Stimulated activated CD8-positive, alpha-beta memory T cell treated with anti-CD3 and anti-CD28 coated beads, Interleukin-7, amount 100 ng/mL, for 48 hours (primary cell): Measurements from ENCODE around the gene FGD1.

ENCODE experiments used
- DNase-seq, 2 donors: peaks; one replicate each; pipeline ENCODE4 v3.0.0-alpha.2; 2020; ENCODE audit warnings: low read depth in 1 of 2; ENCODE audit errors: extremely low read depth in 1 of 2

The FGD1 gene

DNA sequence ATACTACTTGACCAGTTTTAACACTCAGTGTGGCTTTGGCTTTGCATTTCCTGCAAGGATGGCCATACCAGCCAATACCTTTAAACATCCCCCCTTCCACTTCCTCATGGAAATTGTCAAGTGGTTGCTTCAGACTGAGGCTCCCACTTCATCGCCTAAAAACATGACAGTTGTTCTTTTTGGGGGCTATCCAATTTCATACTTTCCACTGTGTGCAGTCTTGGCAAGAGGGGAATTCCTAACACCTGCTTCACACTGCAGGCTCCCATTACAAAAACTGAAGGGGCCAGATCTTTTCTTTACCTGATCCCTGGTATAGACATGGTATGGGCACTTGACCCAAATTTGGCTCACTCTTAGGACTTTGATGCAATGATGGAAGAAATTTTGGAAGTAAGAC, 84.3 kb downstream of the FGD1 start:
- no peak for DNase-seq

DNA sequence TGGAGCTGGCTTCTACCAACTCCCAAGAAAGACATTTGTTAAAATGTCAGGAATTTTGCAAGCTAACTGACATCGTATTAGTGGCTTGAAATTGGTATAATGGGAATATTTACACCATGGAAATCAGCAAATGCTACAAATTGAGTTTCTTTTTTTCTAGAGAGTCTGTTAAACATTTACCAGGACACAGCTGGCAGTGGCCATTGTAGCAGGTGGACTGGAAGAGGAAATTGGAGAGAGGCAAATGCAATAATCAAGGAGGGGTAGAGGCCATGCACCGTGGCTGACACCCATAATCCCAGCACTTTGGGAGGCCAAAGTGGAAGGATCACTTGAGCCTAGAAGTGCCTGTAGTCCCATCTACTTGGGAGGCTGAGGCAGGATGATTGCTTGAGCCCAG, 88.8 kb downstream of the FGD1 start:
- DNase-seq = no peak

DNA sequence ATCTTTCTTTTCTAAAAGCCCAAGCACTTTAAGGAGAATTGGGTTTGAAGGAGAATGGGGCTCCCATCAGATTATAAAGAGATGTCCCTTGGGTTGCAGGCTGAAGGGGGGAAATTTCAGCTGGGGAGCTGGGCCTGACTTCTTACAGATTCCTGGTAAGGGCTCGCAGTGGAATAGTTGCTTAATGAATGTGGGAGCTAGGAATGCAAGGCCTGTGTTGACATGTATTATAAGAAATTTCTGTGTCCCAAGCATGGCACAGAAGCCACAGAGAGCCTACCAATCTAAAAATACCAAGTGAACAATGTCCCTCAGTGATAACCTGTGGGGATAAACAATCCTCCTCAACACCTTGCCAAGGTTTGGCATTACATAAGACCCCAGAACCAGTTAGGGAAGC, 98.9 kb downstream of the FGD1 start:
- DNase-seq = no peak
